ACC112 (cell line): ENCODE measurements around the gene AUNIP.

Experiments used
- H2AFZ ChIP-seq: fragments of 200-600 bp; sonication (generic); one replicate; pipeline ENCODE4 v1.6.0; 2017; ENCODE audit warnings: antibody characterized with exemption, low read length; ENCODE audit not compliant: unreplicated experiment
- H3K27ac ChIP-seq: fragments of 200-600 bp; sonication (generic); 2 replicates; pipeline ENCODE4 v1.5.1; 2014; ENCODE audit warnings: low read depth, mild to moderate bottlenecking, antibody characterized with exemption, low read length, moderate library complexity
- H3K27me3 ChIP-seq: fragments of 200-600 bp; sonication (generic); 2 replicates; pipeline ENCODE4 v1.6.1; 2014; ENCODE audit warnings: mild to moderate bottlenecking, antibody characterized with exemption, low read length, moderate library complexity, mixed read lengths; ENCODE audit not compliant: insufficient read depth
- H3K36me3 ChIP-seq: fragments of 200-600 bp; sonication (generic); 2 replicates; pipeline ENCODE4 v1.6.1; 2016; ENCODE audit warnings: mild to moderate bottlenecking, antibody characterized with exemption, low read length, moderate library complexity, mixed read lengths; ENCODE audit not compliant: insufficient read depth
- H3K4me1 ChIP-seq: fragments of 200-600 bp; sonication (generic); one replicate; pipeline ENCODE4 v1.6.1; 2016; ENCODE audit warnings: low read length, mixed read lengths; ENCODE audit not compliant: insufficient read depth, unreplicated experiment, control insufficient read depth
- H3K4me3 ChIP-seq: fragments of 200-600 bp; sonication (generic); 2 replicates; pipeline ENCODE4 v1.5.1; 2014; ENCODE audit warnings: mild to moderate bottlenecking, low read depth, low read length
- H3K79me2 ChIP-seq: fragments of 200-600 bp; sonication (generic); one replicate; pipeline ENCODE4 v1.6.0; 2016; ENCODE audit warnings: low read length; ENCODE audit not compliant: control insufficient read depth, unreplicated experiment, insufficient read depth

AUNIP gene

GRCh38 chr1:25815208-25816111, 43.8 kb downstream of the AUNIP start:
- peaks cover 16% of the 10 kb centered on the region for H3K4me1 ChIP-seq
- H3K27me3 ChIP-seq = no peaks in the 10 kb centered on the region
- H3K4me3 ChIP-seq = no peak overlapping the region
- H3K79me2 ChIP-seq = peaks cover 5% of the 10 kb centered on the region
- no peak overlapping the region for H3K27ac ChIP-seq
- no peak overlapping the region for H2AFZ ChIP-seq
- no peaks in the 10 kb centered on the region for H3K36me3 ChIP-seq

GRCh38 chr1:25814549-25815087, 44.6 kb downstream of the AUNIP start:
- H3K79me2 ChIP-seq = no peaks in the 10 kb centered on the region
- H2AFZ ChIP-seq = no peak overlapping the region
- H3K4me3 ChIP-seq = no peak overlapping the region
- peaks cover 16% of the 10 kb centered on the region for H3K4me1 ChIP-seq
- no peaks in the 10 kb centered on the region for H3K27me3 ChIP-seq
- no peaks in the 10 kb centered on the region for H3K36me3 ChIP-seq
- no peak overlapping the region for H3K27ac ChIP-seq

DNA sequence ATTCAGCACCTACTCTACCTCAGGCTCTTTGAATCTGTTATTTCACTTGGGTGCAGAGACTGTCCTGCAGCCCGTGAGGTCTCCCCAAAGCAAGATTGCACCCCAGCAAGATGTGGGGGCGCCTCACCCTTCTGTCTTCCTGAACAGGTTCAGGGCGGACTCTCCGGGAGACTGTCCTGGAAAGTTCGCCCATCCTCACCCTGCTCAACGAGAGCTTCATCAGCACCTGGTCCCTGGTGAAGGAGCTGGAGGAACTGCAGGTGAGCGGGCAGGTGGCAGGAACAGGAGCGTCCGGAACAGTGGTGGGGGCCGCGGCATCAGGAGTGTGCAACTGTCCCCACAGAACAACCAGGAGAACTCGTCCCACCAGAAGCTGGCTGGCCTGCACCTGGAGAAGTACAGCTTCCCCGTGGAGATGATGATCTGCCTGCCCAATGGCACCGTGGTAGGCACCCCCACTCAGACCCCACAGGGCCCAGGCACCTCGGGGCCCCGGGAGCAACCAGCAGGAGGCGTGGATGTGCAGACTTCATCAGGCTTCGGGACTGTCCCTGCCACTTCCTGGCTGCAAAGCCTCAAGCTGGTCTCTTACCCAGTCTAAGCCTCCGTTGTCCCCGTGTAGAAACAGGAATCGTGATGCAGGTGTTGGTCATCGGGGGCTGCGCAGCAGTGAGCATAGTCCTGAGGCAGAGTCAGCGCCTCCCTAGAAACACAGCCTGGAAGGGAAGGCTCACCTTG, 45.4 kb downstream of the AUNIP start:
- Histone ChIP-seq H2AFZ (no peak overlapping the region), H3K27ac (no peak overlapping the region), H3K79me2 (no peaks in the 10 kb centered on the region), H3K4me1 (peaks cover 14% of the 10 kb centered on the region), H3K27me3 (no peaks in the 10 kb centered on the region), H3K36me3 (no peaks in the 10 kb centered on the region), H3K4me3 (no peak overlapping the region)

DNA sequence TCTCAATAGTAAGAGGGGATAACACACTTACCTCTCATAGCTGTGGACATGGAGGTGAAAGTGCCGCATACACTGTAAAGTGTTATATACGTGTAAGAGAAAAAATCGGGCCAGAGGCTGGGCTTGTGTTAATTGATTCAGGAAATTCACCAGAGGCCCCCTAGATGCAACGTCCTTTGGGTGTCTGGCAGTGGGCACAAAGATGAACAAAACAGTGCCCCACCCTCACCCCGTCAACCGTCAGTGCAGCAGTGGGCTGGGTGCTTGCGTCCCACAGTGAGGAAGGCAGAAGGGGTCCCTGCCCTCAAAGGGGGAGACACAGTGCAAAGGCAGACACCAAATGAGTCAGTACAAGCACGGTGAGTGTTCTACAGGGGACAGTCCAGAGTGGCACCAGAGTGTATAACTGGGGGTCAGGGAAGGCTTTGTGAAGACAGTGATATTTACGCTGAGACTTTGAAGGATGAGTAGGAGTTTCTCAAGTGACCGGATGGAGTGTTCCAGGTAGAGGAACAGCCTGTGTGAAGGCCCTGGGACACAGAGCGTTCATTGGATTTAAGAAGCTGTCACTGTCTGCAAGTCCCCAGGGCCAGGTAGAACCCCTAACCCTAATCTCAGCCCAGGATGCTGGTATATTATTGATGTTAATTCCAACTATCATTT, 46.1 kb downstream of the AUNIP start:
- H3K27ac ChIP-seq = no peak overlapping the region
- no peak overlapping the region for H2AFZ ChIP-seq
- H3K4me3 ChIP-seq = no peak overlapping the region
- H3K4me1 ChIP-seq = peaks cover 7% of the 10 kb centered on the region
- no peaks in the 10 kb centered on the region for H3K79me2 ChIP-seq
- H3K36me3 ChIP-seq = no peaks in the 10 kb centered on the region
- no peaks in the 10 kb centered on the region for H3K27me3 ChIP-seq

DNA sequence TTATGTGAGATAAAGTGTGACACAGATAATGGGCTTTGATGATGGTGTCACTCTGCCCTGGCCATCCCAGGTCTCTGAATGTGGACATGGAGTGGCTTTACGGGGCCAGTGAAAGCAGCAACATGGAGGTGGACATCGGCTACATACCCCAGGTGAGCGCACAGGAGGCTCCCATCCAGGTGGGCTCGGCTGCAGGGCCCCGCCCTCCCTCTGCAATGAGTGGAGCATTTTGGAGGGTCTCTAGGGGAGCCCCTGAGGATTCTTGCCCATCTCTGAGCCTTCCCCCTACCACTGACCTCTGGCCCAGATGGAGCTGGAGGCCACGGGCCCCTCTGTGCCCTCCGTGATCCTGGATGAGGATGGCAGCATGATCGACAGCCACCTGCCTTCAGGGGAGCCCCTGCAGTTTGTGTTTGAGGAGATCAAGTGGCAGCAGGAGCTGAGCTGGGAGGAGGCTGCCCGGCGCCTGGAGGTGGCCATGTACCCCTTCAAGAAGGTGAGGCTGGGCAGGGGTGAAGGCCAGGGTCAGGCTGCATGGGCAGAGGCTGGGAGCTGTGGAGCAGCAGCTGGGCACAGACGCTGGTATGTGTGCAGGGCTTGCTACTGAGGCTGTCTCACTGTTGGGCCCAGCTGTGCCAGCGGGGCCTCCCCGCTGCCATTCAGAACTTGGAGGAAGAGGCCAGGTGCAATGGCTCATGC, 47.7 kb downstream of the AUNIP start:
- Histone ChIP-seq H3K27ac (no peak overlapping the region), H3K27me3 (no peaks in the 10 kb centered on the region), H2AFZ (no peak overlapping the region), H3K79me2 (no peaks in the 10 kb centered on the region), H3K4me1 (peaks cover under 1% of the 10 kb centered on the region), H3K4me3 (no peak overlapping the region), H3K36me3 (no peaks in the 10 kb centered on the region)

DNA sequence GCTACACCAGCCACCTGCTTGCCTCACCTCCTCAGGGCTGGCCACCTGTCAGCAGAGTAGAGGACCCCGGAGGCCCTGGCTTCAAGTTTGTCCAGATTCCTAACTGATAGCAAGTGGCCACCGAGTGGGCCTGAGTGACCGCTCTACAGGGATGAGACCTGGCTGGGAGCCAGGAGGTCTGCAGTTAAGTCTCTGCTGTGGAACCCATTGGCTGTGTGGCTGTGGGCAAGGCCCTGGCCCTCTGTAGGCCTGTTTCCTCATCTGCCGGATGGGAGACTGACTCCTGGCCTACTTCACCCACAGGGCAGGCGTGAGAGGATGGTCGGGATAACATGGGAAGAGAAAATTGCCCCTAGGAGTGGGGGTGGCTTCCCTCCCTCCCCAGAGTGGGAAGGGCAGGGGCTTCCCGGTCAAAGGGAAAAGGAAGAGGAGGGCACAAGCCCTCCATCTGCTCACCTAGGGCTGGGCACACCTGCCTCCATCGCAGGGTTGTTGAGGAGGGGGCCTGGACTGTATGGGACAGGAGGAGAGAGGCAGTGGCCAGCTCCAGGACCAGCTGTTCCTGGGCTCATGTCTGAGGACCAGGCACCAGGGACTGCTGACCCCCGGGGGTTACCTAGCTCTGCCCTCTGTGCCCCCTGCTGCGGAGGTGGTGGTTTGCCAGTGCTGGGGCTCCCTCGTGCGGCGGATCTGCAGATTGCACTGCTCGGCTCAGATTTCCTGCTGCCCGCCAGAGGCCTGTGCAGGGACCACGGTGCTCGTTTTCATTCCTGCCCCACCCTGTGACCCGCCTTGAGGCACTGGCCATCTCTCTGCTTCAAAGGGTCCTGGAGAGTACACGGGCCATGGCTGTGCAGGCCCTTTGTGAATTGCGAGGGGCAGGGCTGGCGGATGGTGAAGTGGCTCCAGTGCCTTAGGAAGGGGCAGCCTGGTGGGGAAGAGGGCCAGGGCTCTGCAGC, 48.6 kb downstream of the AUNIP start:
- Histone ChIP-seq H3K79me2 (no peaks in the 10 kb centered on the region), H2AFZ (no peak overlapping the region), H3K27ac (no peak overlapping the region), H3K27me3 (no peaks in the 10 kb centered on the region), H3K4me1 (peaks cover 10% of the 10 kb centered on the region), H3K4me3 (no peak overlapping the region), H3K36me3 (no peaks in the 10 kb centered on the region)

GRCh38 chr1:25809929-25810328, 49.3 kb downstream of the AUNIP start:
- no peaks in the 10 kb centered on the region for H3K36me3 ChIP-seq
- no peaks in the 10 kb centered on the region for H3K27me3 ChIP-seq
- peaks cover 16% of the 10 kb centered on the region for H3K4me1 ChIP-seq
- no peak overlapping the region for H3K27ac ChIP-seq
- no peak overlapping the region for H2AFZ ChIP-seq
- H3K79me2 ChIP-seq = no peaks in the 10 kb centered on the region
- no peak overlapping the region for H3K4me3 ChIP-seq

GRCh38 chr1:25809283-25809926, 49.9 kb downstream of the AUNIP start:
- Histone ChIP-seq H3K36me3 (no peaks in the 10 kb centered on the region), H3K79me2 (no peaks in the 10 kb centered on the region), H3K27ac (no peak overlapping the region)

GRCh38 chr1:25808481-25809244, 50.6 kb downstream of the AUNIP start:
- H3K79me2 ChIP-seq = no peaks in the 10 kb centered on the region
- no peak overlapping the region for H3K27ac ChIP-seq
- H3K36me3 ChIP-seq = no peaks in the 10 kb centered on the region
- H3K27me3 ChIP-seq = no peaks in the 10 kb centered on the region
- no peak overlapping the region for H3K4me3 ChIP-seq
- H3K4me1 ChIP-seq = peaks cover 27% of the 10 kb centered on the region
- H2AFZ ChIP-seq = no peak overlapping the region

More at GRCh38 chr1:25809283-25809926, 49.9 kb downstream of the AUNIP start:
- Histone ChIP-seq H2AFZ (no peak overlapping the region), H3K4me1 (peaks cover 21% of the 10 kb centered on the region), H3K27me3 (no peaks in the 10 kb centered on the region), H3K4me3 (no peak overlapping the region)
